DOHH2 (cell line): ENCODE measurements around the gene CD58.

Experiments used
- H3F3A ChIP-seq: fragments of 200-600 bp; sonication (generic), shearing (Covaris generic); 2 replicates; pipeline ENCODE4 v1.6.0; 2016; ENCODE audit warnings: antibody characterized with exemption, mild to moderate bottlenecking; ENCODE audit not compliant: control insufficient read depth, insufficient read depth
- H3K27ac ChIP-seq: fragments of 200-600 bp; sonication (generic); 2 replicates; pipeline ENCODE4 v1.5.1; 2014; ENCODE audit warnings: low read depth, mild to moderate bottlenecking, low read length, moderate library complexity
- H3K27me3 ChIP-seq: fragments of 200-600 bp; sonication (generic); 2 replicates; pipeline ENCODE4 v1.6.1; 2014; ENCODE audit warnings: mild to moderate bottlenecking, low read length, mixed read lengths; ENCODE audit not compliant: control insufficient read depth
- H3K36me3 ChIP-seq: fragments of 200-600 bp; sonication (generic); 2 replicates; pipeline ENCODE4 v1.6.1; 2014; ENCODE audit warnings: mild to moderate bottlenecking, low read length, moderate library complexity, mixed read lengths; ENCODE audit not compliant: control insufficient read depth
- H3K4me1 ChIP-seq: fragments of 200-600 bp; sonication (generic); 2 replicates; pipeline ENCODE4 v1.6.1; 2014; ENCODE audit warnings: mild to moderate bottlenecking, low read length, mixed read lengths; ENCODE audit not compliant: control insufficient read depth
- H3K4me2 ChIP-seq: fragments of 200-600 bp; sonication (generic); 2 replicates; pipeline ENCODE4 v1.6.0; 2014; ENCODE audit warnings: mild to moderate bottlenecking, low read length, moderate library complexity
- H3K4me3 ChIP-seq: fragments of 200-600 bp; sonication (generic); 2 replicates; pipeline ENCODE4 v1.5.1; 2014; ENCODE audit warnings: mild to moderate bottlenecking, low read length, mixed read lengths
- H3K79me2 ChIP-seq: fragments of 200-600 bp; sonication (generic); 2 replicates; pipeline ENCODE4 v1.6.1; 2014; ENCODE audit warnings: mild to moderate bottlenecking, low read length, mixed read lengths; ENCODE audit not compliant: control insufficient read depth
- H3K9me2 ChIP-seq: fragments of 200-600 bp; sonication (generic); replicated peaks from 2 replicates; pipeline ENCODE4 v1.6.1; 2014; ENCODE audit warnings: mild to moderate bottlenecking, low read length, mixed read lengths; ENCODE audit not compliant: control insufficient read depth
- H3K9me3 ChIP-seq: fragments of 200-600 bp; sonication (generic); 2 replicates; pipeline ENCODE4 v1.6.1; 2014; ENCODE audit warnings: antibody characterized with exemption, low read length, mixed read lengths; ENCODE audit not compliant: control insufficient read depth, insufficient read depth
- H4K20me1 ChIP-seq: fragments of 200-600 bp; sonication (generic); 2 replicates; pipeline ENCODE4 v1.6.0; 2014; ENCODE audit warnings: low read depth, mild to moderate bottlenecking, antibody characterized with exemption, low read length, moderate library complexity; ENCODE audit not compliant: control insufficient read depth, insufficient read depth
- CTCF ChIP-seq: fragments of 200-600 bp; sonication (generic); IDR thresholded peaks from one replicate; pipeline ENCODE4 v1.5.1; 2014; ENCODE audit warnings: antibody characterized with exemption, mild to moderate bottlenecking, low read depth, low read length; ENCODE audit not compliant: poor library complexity, severe bottlenecking
- EZH2phosphoT487 ChIP-seq: fragments of 200-600 bp; sonication (generic); IDR thresholded peaks from 2 replicates; pipeline ENCODE4 v1.6.1; 2017; ENCODE audit warnings: borderline replicate concordance, mild to moderate bottlenecking, antibody characterized with exemption, low read length, moderate library complexity, mixed read lengths

CD58 gene

GRCh38 chr1:116493036-116493435, 77.8 kb downstream of the CD58 start:
- no peaks in the 10 kb centered on the region for H3K4me1 ChIP-seq
- H3K4me3 ChIP-seq: no peak overlapping the region
- H4K20me1 ChIP-seq: no peaks in the 10 kb centered on the region
- H3K79me2 ChIP-seq: no peaks in the 10 kb centered on the region
- no peak overlapping the region for H3K27ac ChIP-seq
- H3K4me2 ChIP-seq: no peak overlapping the region
- no peaks in the 10 kb centered on the region for H3K9me3 ChIP-seq
- no peaks in the 10 kb centered on the region for H3F3A ChIP-seq
- no peaks in the 10 kb centered on the region for H3K9me2 ChIP-seq
- TF ChIP-seq CTCF: no peak
- no peak for TF ChIP-seq EZH2phosphoT487
- no peaks in the 10 kb centered on the region for H3K36me3 ChIP-seq
- H3K27me3 ChIP-seq: 0 out of 2 replicates have a peak, but pooled peaks cover 2% of the 10 kb centered on the region

- no peaks in the 10 kb centered on the region for H3F3A ChIP-seq
- no peaks in the 10 kb centered on the region for H3K4me1 ChIP-seq
Measured at GRCh38 chr1:116492358-116492811, 78.4 kb downstream of the CD58 start.

GRCh38 chr1:116491700-116492357, 79.0 kb downstream of the CD58 start:
- Histone ChIP-seq H3K9me2 (no peaks in the 10 kb centered on the region), H3K4me3 (no peak overlapping the region), H3K4me2 (no peak overlapping the region), H3K36me3 (no peaks in the 10 kb centered on the region), H3K79me2 (no peaks in the 10 kb centered on the region), H3F3A (no peaks in the 10 kb centered on the region), H3K27ac (no peak overlapping the region), H4K20me1 (no peaks in the 10 kb centered on the region), H3K9me3 (no peaks in the 10 kb centered on the region), H3K4me1 (no peaks in the 10 kb centered on the region), H3K27me3 (peaks cover 7% of the 10 kb centered on the region)
- TF ChIP-seq CTCF: no peak
- no peak for TF ChIP-seq EZH2phosphoT487

More at GRCh38 chr1:116492358-116492811, 78.4 kb downstream of the CD58 start:
- no peaks in the 10 kb centered on the region for H3K36me3 ChIP-seq
- no peak overlapping the region for H3K27ac ChIP-seq
- peaks cover 5% of the 10 kb centered on the region; the same call in 1 of the 2 replicates for H3K27me3 ChIP-seq
- no peaks in the 10 kb centered on the region for H3K9me3 ChIP-seq
- no peaks in the 10 kb centered on the region for H4K20me1 ChIP-seq
- H3K4me3 ChIP-seq: no peak overlapping the region
- TF ChIP-seq EZH2phosphoT487: no peak
- no peak for TF ChIP-seq CTCF
- H3K79me2 ChIP-seq: no peaks in the 10 kb centered on the region
- no peaks in the 10 kb centered on the region for H3K9me2 ChIP-seq
- H3K4me2 ChIP-seq: no peak overlapping the region
